Right atrium auricular region (tissue), 2 donors: ENCODE measurements around the gene CALM1. TPM values are rescaled to one million over a fixed set of nuclear protein-coding genes. Genes with fewer than 3 reads are reported as not detected.
A peak's percentile ranks its signal among the peaks of the same experiment; 100 is the strongest.

Experiments
- DNase-seq: peaks from one replicate; pipeline ENCODE4 v3.0.0-alpha.2; 2019; ENCODE audit warnings: low spot score
- H3K27ac ChIP-seq, 2 donors: fragments of 200-600 bp; sonication (generic); 1 replicate in 1 of 2; 2 replicates in 1 of 2; pipeline ENCODE4 v1.5.1; 2016 to 2019
- H3K27me3 ChIP-seq, 2 donors: fragments of 200-600 bp; sonication (generic); one replicate each; pipeline versions ENCODE4 v1.5.1 to v1.6.0; 2017 to 2019
- H3K36me3 ChIP-seq: fragments of 200-600 bp; sonication (generic); one replicate; pipeline ENCODE4 v1.5.1; 2016
- H3K4me1 ChIP-seq, 2 donors: fragments of 200-600 bp; sonication (generic); one replicate each; pipeline versions ENCODE4 v1.5.1 to v1.6.0; 2017 to 2019
- H3K4me3 ChIP-seq, 2 donors: fragments of 200-600 bp; sonication (generic); 1 replicate in 1 of 2; 2 replicates in 1 of 2; pipeline ENCODE4 v1.5.1; 2017 to 2019; ENCODE audit warnings: mild to moderate bottlenecking in 1 of 2, moderate library complexity in 1 of 2
- H3K9me3 ChIP-seq, 2 donors: fragments of 200-600 bp; sonication (generic); one replicate each; pipeline ENCODE4 v1.5.1; 2019
- CTCF ChIP-seq, 2 donors: fragments of 200-600 bp; sonication (generic); IDR thresholded peaks; one replicate each; pipeline ENCODE4 v1.5.1; 2019; ENCODE audit warnings: antibody characterized with exemption in 2 of 2
- total RNA-seq, 2 donors: library from RNA; depleted of rRNA; stranded (reverse); fragments of >200 nt; gene quantifications; one replicate each; pipeline ENCODE4 v1.1.0, GENCODE V29; 2016

CALM1 gene
- total RNA-seq, 2 donors from 2014 or later, result 409 to 443 TPM

GRCh38 chr14:90408713-90409112 lies 11.9 kb downstream of the CALM1 start:
- no peak for DNase-seq

GRCh38 chr14:90409209-90409730 lies 12.4 kb downstream of the CALM1 start:
- H3K4me3 ChIP-seq, result no peak overlapping the region
- H3K27ac ChIP-seq, result peak overlapping the region; percentile 75 to 84
- peaks cover 21% of the 10 kb centered on the region for H3K36me3 ChIP-seq
- TF ChIP-seq CTCF (IDR thresholded peaks at IDR 0.05), result no peak
- H3K4me1 ChIP-seq, result peaks cover 0 to 36% of the 10 kb centered on the region in 2 donors
- DNase-seq, result peak; percentile 78
- no peaks in the 10 kb centered on the region for H3K27me3 ChIP-seq
- no peaks in the 10 kb centered on the region for H3K9me3 ChIP-seq

More at GRCh38 chr14:90408713-90409112, 11.9 kb downstream of the CALM1 start:
- Histone ChIP-seq H3K27ac (peak overlapping the region; percentile 75 to 84), H3K4me1 (peaks cover 0 to 36% of the 10 kb centered on the region in 2 donors), H3K27me3 (no peaks in the 10 kb centered on the region), H3K36me3 (peaks cover 27% of the 10 kb centered on the region), H3K4me3 (no peak overlapping the region), H3K9me3 (no peaks in the 10 kb centered on the region)
- TF ChIP-seq CTCF (IDR thresholded peaks at IDR 0.05), result no peak

GRCh38 chr14:90412058-90412457 lies 15.2 kb downstream of the CALM1 start:
- no peak for DNase-seq
- no peaks in the 10 kb centered on the region for H3K9me3 ChIP-seq
- H3K4me1 ChIP-seq, result peaks cover 0 to 25% of the 10 kb centered on the region in 2 donors
- no peak overlapping the region for H3K4me3 ChIP-seq
- no peaks in the 10 kb centered on the region for H3K36me3 ChIP-seq
- TF ChIP-seq CTCF (IDR thresholded peaks at IDR 0.05), result no peak
- H3K27me3 ChIP-seq, result no peaks in the 10 kb centered on the region
- no peak overlapping the region for H3K27ac ChIP-seq

- H3K27ac ChIP-seq, result no peak overlapping the region
Measured at GRCh38 chr14:90416720-90417119, 19.9 kb downstream of the CALM1 start.

GRCh38 chr14:90418053-90418452 lies 21.2 kb downstream of the CALM1 start:
- no peaks in the 10 kb centered on the region for H3K27me3 ChIP-seq
- no peaks in the 10 kb centered on the region for H3K9me3 ChIP-seq
- H3K27ac ChIP-seq, result no peak overlapping the region
- no peaks in the 10 kb centered on the region for H3K36me3 ChIP-seq
- no peaks in the 10 kb centered on the region for H3K4me1 ChIP-seq
- H3K4me3 ChIP-seq, result no peak overlapping the region
- TF ChIP-seq CTCF (IDR thresholded peaks at IDR 0.05), result no peak
- DNase-seq, result no peak

More at GRCh38 chr14:90416720-90417119, 19.9 kb downstream of the CALM1 start:
- Histone ChIP-seq H3K4me1 (no peaks in the 10 kb centered on the region), H3K9me3 (no peaks in the 10 kb centered on the region), H3K27me3 (no peaks in the 10 kb centered on the region), H3K36me3 (no peaks in the 10 kb centered on the region), H3K4me3 (no peak overlapping the region)
- no peak for TF ChIP-seq CTCF (IDR thresholded peaks at IDR 0.05)
- no peak for DNase-seq

- Histone ChIP-seq H3K36me3 (no peaks in the 10 kb centered on the region), H3K4me1 (no peaks in the 10 kb centered on the region), H3K4me3 (no peak overlapping the region), H3K27ac (peak overlapping the region; percentile 3 to 35), H3K27me3 (no peaks in the 10 kb centered on the region), H3K9me3 (no peaks in the 10 kb centered on the region)
- DNase-seq, result peak; percentile 87
- TF ChIP-seq CTCF (IDR thresholded peaks at IDR 0.05), result no peak
Measured at GRCh38 chr14:90419200-90419599, 22.4 kb downstream of the CALM1 start.
